ENCODE results near the gene COL6A2.
"Not testable (repeated sequence)": the region's sequence is repeated elsewhere in the genome, so short reads cannot be mapped to it uniquely, and the experiment has no call there.

COL6A2 gene

GRCh38 chr21:46060596-46061061 lies 37.3 kb upstream of the COL6A2 start:
- no peak for DNase-seq (ENCODE audit: low read depth in 4 of 4, low spot score in 1 of 4)

GRCh38 chr21:46061063-46061462 lies 36.8 kb upstream of the COL6A2 start:
- DNase-seq (ENCODE audit: low read depth in 4 of 4, low spot score in 1 of 4), result no peak

- DNase-seq (ENCODE audit: low read depth in 4 of 4, low spot score in 1 of 4), result no peak
Observed at GRCh38 chr21:46061518-46061917, 36.4 kb upstream of the COL6A2 start.

- DNase-seq (ENCODE audit: low read depth in 4 of 4, low spot score in 1 of 4), result no peak
Observed at GRCh38 chr21:46061950-46062349, 36.0 kb upstream of the COL6A2 start.

- DNase-seq (ENCODE audit: low read depth in 4 of 4, low spot score in 1 of 4), result no peak
Observed at GRCh38 chr21:46062471-46063211, 35.3 kb upstream of the COL6A2 start.

GRCh38 chr21:46063227-46063626 lies 34.7 kb upstream of the COL6A2 start:
- no peak for DNase-seq (ENCODE audit: low read depth in 4 of 4, low spot score in 1 of 4)

GRCh38 chr21:46063734-46064680 lies 33.9 kb upstream of the COL6A2 start:
- DNase-seq (ENCODE audit: low read depth in 4 of 4, low spot score in 1 of 4), result no peak

GRCh38 chr21:46064870-46065214 lies 33.1 kb upstream of the COL6A2 start:
- no peak for DNase-seq (ENCODE audit: low read depth in 4 of 4, low spot score in 1 of 4)

- DNase-seq (ENCODE audit: low read depth in 4 of 4, low spot score in 1 of 4), result no peak
Observed at GRCh38 chr21:46065215-46065913, 32.5 kb upstream of the COL6A2 start.

GRCh38 chr21:46065914-46066551 lies 31.9 kb upstream of the COL6A2 start:
- no peak for DNase-seq (ENCODE audit: low read depth in 4 of 4, low spot score in 1 of 4)

- no peak for DNase-seq (ENCODE audit: low read depth in 4 of 4, low spot score in 1 of 4)
Observed at GRCh38 chr21:46066591-46067331, 31.2 kb upstream of the COL6A2 start.

GRCh38 chr21:46067505-46068201 lies 30.3 kb upstream of the COL6A2 start:
- DNase-seq (ENCODE audit: low read depth in 4 of 4, low spot score in 1 of 4), result no peak

GRCh38 chr21:46068516-46069079 lies 29.3 kb upstream of the COL6A2 start:
- no peak for DNase-seq (ENCODE audit: low read depth in 4 of 4, low spot score in 1 of 4)

GRCh38 chr21:46069166-46069565 lies 28.7 kb upstream of the COL6A2 start:
- no peak for DNase-seq (ENCODE audit: low read depth in 4 of 4, low spot score in 1 of 4)

- no peak for DNase-seq (ENCODE audit: low read depth in 4 of 4, low spot score in 1 of 4)
Observed at GRCh38 chr21:46069719-46070279, 28.1 kb upstream of the COL6A2 start.

GRCh38 chr21:46071082-46071481 lies 26.8 kb upstream of the COL6A2 start:
- no peak for DNase-seq (ENCODE audit: low read depth in 4 of 4, low spot score in 1 of 4)

- not testable (repeated sequence) for DNase-seq (ENCODE audit: low read depth in 4 of 4, low spot score in 1 of 4)
Observed at GRCh38 chr21:46076724-46077123, 21.2 kb upstream of the COL6A2 start.

GRCh38 chr21:46077674-46078101 lies 20.2 kb upstream of the COL6A2 start:
- no peak for DNase-seq (ENCODE audit: low read depth in 4 of 4, low spot score in 1 of 4)

GRCh38 chr21:46078322-46078977 lies 19.5 kb upstream of the COL6A2 start:
- no peak for DNase-seq (ENCODE audit: low read depth in 4 of 4, low spot score in 1 of 4)

All from stimulated activated CD4-positive, alpha-beta T cell treated with anti-CD3 and anti-CD28 coated beads, Interleukin-1b, Interleukin-23, amount 100 ng/mL, for 24 hours (primary cell).